ENCODE results near the gene PF4V1. TPM values are rescaled to one million over a fixed set of nuclear protein-coding genes. Genes with fewer than 3 reads are reported as not detected.

Gene PF4V1
- total RNA-seq, 1 experiment from 2014 or later: not detected

Other genes with a start within 250 kb of the PF4V1 start
- 2.3 and 3.9 TPM in 2 replicates for gene RASSF6, start 232.9 kb upstream of the PF4V1 start, total RNA-seq (2014; rRNA removed; shearing (Covaris generic))
- 2.6 and 4.4 TPM in 2 replicates for gene CXCL8, start 112.7 kb upstream of the PF4V1 start, total RNA-seq (2014; rRNA removed; shearing (Covaris generic))
- gene CXCL6, start 16.6 kb upstream of the PF4V1 start, total RNA-seq (2014; rRNA removed; shearing (Covaris generic)): 0.29 and 2.3 TPM in 2 replicates
- gene CXCL1, start 16.1 kb downstream of the PF4V1 start, total RNA-seq (2014; rRNA removed; shearing (Covaris generic)): 3.6 and 5.2 TPM in 2 replicates
- gene PF4, start 128.7 kb downstream of the PF4V1 start, total RNA-seq (2014; rRNA removed; shearing (Covaris generic)): 0.37 and 1.1 TPM in 2 replicates
- not detected in 2 replicates for gene PPBP, start 134.9 kb downstream of the PF4V1 start, total RNA-seq (2014; rRNA removed; shearing (Covaris generic))
- not detected in 2 replicates for gene CXCL5, start 145.4 kb downstream of the PF4V1 start, total RNA-seq (2014; rRNA removed; shearing (Covaris generic))
- 1.1 and 1.5 TPM in 2 replicates for gene CXCL3, start 185.4 kb downstream of the PF4V1 start, total RNA-seq (2014; rRNA removed; shearing (Covaris generic))
- 3.1 and 8.3 TPM in 2 replicates for gene CXCL2, start 245.9 kb downstream of the PF4V1 start, total RNA-seq (2014; rRNA removed; shearing (Covaris generic))